Ramos (cell line): Measurements from ENCODE around the gene TMX4.
"Not testable (repeated sequence)": the region's sequence is repeated elsewhere in the genome, so short reads cannot be mapped to it uniquely, and the experiment has no call there.

ENCODE experiments used
- in situ Hi-C: fragments of 300-500 bp; cut with MboI; formaldehyde crosslinking; loops from one replicate; pipeline ENCODE4 v1.14.3; 2022; ENCODE audit warnings: low sequenced_read_pairs; ENCODE audit not compliant: unreplicated experiment

Gene TMX4

DNA sequence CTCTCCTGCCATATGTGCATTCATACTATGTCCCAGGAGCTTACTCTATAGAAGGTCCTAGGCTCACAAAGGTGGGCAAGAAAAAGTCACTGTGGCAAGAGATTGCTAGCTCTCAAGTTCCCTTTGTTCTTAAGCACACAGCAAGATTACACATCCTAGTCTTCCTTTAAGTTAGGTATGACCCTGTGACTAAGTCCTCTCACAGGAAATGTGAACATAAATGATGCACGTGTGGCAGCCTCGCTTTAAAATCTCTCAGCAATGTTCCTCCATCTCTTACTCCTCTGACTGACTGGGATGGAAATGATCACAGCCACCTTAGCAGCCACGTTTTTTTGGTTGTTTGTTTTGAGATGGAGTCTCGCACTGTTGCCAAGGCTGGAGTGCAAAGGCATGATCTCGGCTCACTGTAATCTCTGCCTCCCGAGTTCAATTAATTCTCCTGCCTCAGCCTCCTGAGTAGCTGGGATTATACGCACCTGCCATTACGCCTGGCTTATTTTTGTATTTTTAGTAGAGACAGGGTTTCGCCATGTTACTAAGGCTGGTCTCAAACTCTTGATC is 43.6 kb downstream of the TMX4 start:
- in situ Hi-C loops: no loop called here

DNA sequence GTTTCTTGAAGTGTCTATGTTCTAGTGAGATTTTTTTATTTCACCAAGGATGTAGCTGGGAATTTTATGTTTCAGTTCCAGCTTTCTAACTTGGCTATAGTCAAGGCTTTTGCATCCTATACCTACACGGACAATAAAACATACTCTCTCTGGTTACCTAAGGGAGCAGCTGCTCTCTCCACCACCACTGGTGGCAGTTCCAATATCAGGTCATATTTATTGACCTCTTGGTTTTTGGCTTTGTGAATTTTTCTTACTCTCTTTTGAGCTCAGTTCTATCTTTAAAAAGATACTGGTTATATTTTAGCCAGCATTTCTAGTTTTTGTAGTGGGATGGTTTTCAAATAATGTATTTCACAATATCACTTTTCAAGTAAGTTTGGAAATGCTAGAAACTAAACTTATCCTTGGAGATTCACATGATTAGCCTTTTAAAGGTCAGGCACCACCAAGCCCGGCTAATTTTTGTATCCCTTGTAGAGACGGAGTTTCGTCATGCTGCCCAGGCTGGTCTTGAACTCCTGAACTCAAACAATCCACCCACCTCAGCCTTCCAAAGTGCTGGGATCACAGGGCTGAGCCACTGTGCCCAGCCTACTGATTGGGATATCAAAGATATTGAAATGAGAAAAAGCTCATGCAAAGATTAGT is 44.7 kb downstream of the TMX4 start:
- in situ Hi-C loops: no loop called here

- in situ Hi-C loops: no loop called here
Measured at GRCh38 chr20:7971536-7972280, 47.9 kb downstream of the TMX4 start.

GRCh38 chr20:7967199-7967844 is 52.2 kb downstream of the TMX4 start:
- in situ Hi-C loops: no loop called here

- in situ Hi-C loops: no loop called here
Measured at GRCh38 chr20:7966176-7966575, 53.4 kb downstream of the TMX4 start.

DNA sequence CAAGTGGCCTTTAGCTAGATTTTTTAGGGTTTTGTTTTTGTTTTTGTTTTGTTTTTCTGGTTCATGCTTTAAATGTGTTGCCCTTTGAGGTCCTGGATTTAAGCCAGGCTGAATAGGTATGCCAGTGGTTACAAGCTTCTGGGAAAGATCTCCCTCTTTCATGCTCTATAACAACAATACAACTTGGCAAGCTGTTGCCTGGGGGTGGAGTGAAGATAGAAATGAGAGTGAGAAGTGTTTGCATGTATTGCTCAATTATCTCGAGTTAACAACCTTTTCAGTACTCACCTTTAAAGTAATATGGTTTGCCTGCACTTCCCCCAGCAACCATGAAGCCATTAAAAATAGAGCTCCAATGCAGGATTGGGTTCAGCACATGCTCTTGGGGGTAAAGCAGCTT is 60.1 kb downstream of the TMX4 start:
- in situ Hi-C loops: no loop called here

DNA sequence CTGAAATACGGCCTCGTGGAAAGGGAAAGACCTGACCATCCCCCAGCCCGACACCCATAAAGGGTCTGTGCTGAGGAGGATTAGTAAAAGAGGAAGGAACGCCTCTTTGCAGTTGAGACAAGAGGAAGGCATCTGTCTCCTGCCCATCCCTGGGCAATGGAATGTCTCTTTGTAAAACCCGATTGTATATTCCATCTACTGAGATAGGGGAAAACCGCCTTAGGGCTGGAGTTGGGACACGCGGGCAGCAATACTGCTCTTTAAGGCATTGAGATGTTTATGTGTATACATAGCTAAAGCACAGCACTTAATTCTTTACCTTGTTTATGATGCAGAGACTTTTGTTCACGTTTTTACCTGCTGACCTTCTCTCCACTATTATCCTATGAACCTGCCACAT is 63.0 kb downstream of the TMX4 start:
- in situ Hi-C loops: not testable (repeated sequence)

GRCh38 chr20:7950387-7950786 is 69.2 kb downstream of the TMX4 start:
- in situ Hi-C loops: no loop called here

GRCh38 chr20:7943891-7944290 is 75.7 kb downstream of the TMX4 start:
- in situ Hi-C loops: no loop called here

DNA sequence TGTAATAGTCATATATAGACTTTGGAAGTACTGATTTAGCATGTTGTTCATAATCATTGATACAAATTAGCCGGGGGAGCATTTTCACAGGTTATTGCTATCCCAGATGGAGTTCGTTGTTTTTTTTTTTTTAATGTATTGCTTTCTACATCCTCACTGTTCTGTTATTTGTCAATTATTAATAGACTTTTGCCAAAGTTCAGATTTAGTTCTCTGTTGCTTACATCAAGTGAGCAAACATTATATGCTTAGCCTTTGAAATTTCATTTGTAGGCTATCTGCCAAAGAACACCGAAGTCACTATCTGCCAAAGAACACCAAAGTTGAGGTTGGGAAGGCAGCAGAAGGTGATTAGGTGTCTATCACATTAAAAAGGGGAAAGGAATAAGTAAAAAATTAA is 79.2 kb downstream of the TMX4 start, which contains the start of gene HAO1:
TSS of gene HAO1 (minus strand) at position 118 of the 400 bp plus-strand sequence. CDS start at position 82, 36 bp downstream.
- in situ Hi-C loops: no loop called here

DNA sequence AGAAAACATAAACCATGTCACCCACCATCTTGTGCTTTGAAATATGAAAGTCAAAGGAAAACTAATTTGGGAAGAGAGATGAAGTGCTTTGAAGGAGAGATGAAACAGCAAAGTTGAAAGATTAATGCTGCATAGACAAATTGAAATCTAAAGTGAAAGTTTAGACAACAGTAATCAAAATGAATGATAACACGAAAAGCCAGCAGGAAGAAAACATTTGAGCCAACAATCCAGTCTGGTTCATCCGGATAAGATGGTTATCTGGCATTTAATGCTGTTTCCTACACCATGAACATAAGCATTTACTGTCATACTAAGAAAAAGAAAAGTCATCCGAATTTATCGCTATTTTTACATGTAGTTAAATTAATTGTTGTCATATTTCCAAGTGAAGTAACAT is 79.9 kb downstream of the TMX4 start:
- in situ Hi-C loops: no loop called here

GRCh38 chr20:7938058-7938457 is 81.5 kb downstream of the TMX4 start:
- in situ Hi-C loops: no loop called here

DNA sequence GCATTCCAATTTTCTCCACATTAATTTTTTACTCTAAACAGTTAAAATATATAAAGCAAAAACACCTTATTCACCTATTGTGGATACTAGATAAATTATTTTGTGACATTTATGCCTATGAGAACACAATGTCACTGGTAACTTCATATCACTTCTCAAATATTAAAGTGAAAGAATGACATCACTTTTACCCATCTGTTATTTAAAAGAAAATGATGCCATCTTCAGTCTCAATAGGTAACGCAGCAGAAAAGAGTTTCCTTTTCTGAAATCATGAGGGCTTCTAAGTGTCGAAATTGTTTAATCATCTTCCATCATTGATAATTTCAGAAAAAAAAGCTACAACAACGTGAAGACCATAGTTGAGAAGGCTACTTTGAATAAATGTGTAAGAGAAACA is 82.2 kb downstream of the TMX4 start:
- in situ Hi-C loops: no loop called here

- in situ Hi-C loops: no loop called here
Measured at GRCh38 chr20:7935027-7935551, 84.5 kb downstream of the TMX4 start.

DNA sequence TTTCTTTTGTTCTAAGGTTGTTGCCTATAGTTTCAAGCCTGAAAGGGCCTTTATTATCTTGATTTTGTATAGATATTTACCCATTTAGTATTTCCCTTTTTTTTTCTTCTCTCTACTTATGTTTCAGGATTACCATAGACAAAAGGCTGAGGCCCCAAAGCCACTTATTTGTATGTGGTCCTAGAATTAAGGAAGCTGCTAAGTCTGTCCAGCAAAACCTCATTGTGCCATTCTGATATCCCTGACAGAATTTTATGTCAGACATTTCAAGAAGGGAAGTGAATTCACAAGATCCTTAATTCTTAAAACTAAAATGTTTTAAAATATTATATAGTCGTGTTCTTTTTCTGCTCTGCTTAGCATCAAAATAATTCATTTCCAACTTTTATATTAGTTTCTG is 86.2 kb downstream of the TMX4 start:
- in situ Hi-C loops: no loop called here

DNA sequence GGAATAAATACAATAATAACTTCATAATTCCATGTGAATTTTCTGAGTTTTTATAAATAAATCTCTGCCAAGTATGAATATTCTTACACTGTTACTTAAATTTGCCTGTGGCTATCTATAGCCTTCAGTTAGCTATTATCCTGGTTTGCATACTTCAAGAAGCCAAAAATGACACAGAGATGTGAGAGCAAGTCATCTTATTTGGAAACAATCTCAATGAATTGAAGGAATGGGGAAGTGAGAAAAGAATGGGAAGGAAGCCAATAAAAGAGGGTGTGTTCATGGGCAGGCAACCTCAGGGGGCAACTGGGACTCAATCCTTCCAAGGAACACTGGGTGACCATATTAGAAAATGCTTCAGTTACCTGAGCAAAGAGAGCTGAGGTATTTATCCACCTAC is 89.2 kb downstream of the TMX4 start:
- in situ Hi-C loops: no loop called here
